ENCODE data around the gene RYR3. TPM values are rescaled to one million over a fixed set of nuclear protein-coding genes. Genes with fewer than 3 reads are reported as not detected.

Gene RYR3
- polyA plus RNA-seq, 1 donor: 6.5 TPM

GRCh38 chr15:33629647-33630046 lies 318.9 kb downstream of the RYR3 start:
- DNase-seq: no peak
- Histone ChIP-seq H3K36me3 (ENCODE audit: control insufficient read depth, insufficient read depth, low read length) (no peaks in the 10 kb centered on the region), H3K4me1 (ENCODE audit: control insufficient read depth, insufficient read depth, low read length) (no peaks in the 10 kb centered on the region), H3K4me3 (ENCODE audit: low read length) (no peak overlapping the region), H3K27ac (ENCODE audit: low read length) (no peak overlapping the region), H3K27me3 (ENCODE audit: control insufficient read depth, insufficient read depth, low read length) (no peaks in the 10 kb centered on the region), H3K9me3 (ENCODE audit: control insufficient read depth, low read depth, low read length) (no peaks in the 10 kb centered on the region)
- WGBS (ENCODE audit: insufficient coverage, low lambda C conversion rate): no CpG with 5 or more reads among the region's 4 CpGs

GRCh38 chr15:33636234-33636633 lies 325.5 kb downstream of the RYR3 start:
- H3K27me3 ChIP-seq (ENCODE audit: control insufficient read depth, insufficient read depth, low read length): no peaks in the 10 kb centered on the region
- WGBS (ENCODE audit: insufficient coverage, low lambda C conversion rate): no CpG with 5 or more reads among the region's 7 CpGs
- H3K27ac ChIP-seq (ENCODE audit: low read length): no peak overlapping the region
- no peaks in the 10 kb centered on the region for H3K4me1 ChIP-seq (ENCODE audit: control insufficient read depth, insufficient read depth, low read length)
- H3K36me3 ChIP-seq (ENCODE audit: control insufficient read depth, insufficient read depth, low read length): no peaks in the 10 kb centered on the region
- H3K4me3 ChIP-seq (ENCODE audit: low read length): no peak overlapping the region
- H3K9me3 ChIP-seq (ENCODE audit: control insufficient read depth, low read depth, low read length): no peaks in the 10 kb centered on the region
- DNase-seq: no peak

GRCh38 chr15:33636958-33637357 lies 326.2 kb downstream of the RYR3 start:
- no peak for DNase-seq
- no peak overlapping the region for H3K4me3 ChIP-seq (ENCODE audit: low read length)
- WGBS (ENCODE audit: insufficient coverage, low lambda C conversion rate): no CpG with 5 or more reads among the region's 1 CpG
- no peaks in the 10 kb centered on the region for H3K36me3 ChIP-seq (ENCODE audit: control insufficient read depth, insufficient read depth, low read length)
- no peaks in the 10 kb centered on the region for H3K27me3 ChIP-seq (ENCODE audit: control insufficient read depth, insufficient read depth, low read length)
- H3K27ac ChIP-seq (ENCODE audit: low read length): no peak overlapping the region
- H3K9me3 ChIP-seq (ENCODE audit: control insufficient read depth, low read depth, low read length): no peaks in the 10 kb centered on the region
- H3K4me1 ChIP-seq (ENCODE audit: control insufficient read depth, insufficient read depth, low read length): no peaks in the 10 kb centered on the region

- DNase-seq: no peak
- WGBS (ENCODE audit: insufficient coverage, low lambda C conversion rate): 78% methylated on average over 1 of the region's 2 CpGs
Observed at GRCh38 chr15:33638453-33638852, 327.7 kb downstream of the RYR3 start.

GRCh38 chr15:33639051-33639450 lies 328.3 kb downstream of the RYR3 start:
- H3K27ac ChIP-seq (ENCODE audit: low read length): no peak overlapping the region
- no peak overlapping the region for H3K4me3 ChIP-seq (ENCODE audit: low read length)
- no peaks in the 10 kb centered on the region for H3K27me3 ChIP-seq (ENCODE audit: control insufficient read depth, insufficient read depth, low read length)
- no peaks in the 10 kb centered on the region for H3K36me3 ChIP-seq (ENCODE audit: control insufficient read depth, insufficient read depth, low read length)
- H3K9me3 ChIP-seq (ENCODE audit: control insufficient read depth, low read depth, low read length): no peaks in the 10 kb centered on the region
- DNase-seq: no peak
- H3K4me1 ChIP-seq (ENCODE audit: control insufficient read depth, insufficient read depth, low read length): no peaks in the 10 kb centered on the region
- WGBS (ENCODE audit: insufficient coverage, low lambda C conversion rate): 88% methylated on average over 1 of the region's 4 CpGs

More at GRCh38 chr15:33638453-33638852, 327.7 kb downstream of the RYR3 start:
- no peaks in the 10 kb centered on the region for H3K4me1 ChIP-seq (ENCODE audit: control insufficient read depth, insufficient read depth, low read length)
- no peak overlapping the region for H3K4me3 ChIP-seq (ENCODE audit: low read length)
- no peaks in the 10 kb centered on the region for H3K9me3 ChIP-seq (ENCODE audit: control insufficient read depth, low read depth, low read length)
- no peaks in the 10 kb centered on the region for H3K27me3 ChIP-seq (ENCODE audit: control insufficient read depth, insufficient read depth, low read length)
- no peak overlapping the region for H3K27ac ChIP-seq (ENCODE audit: low read length)
- no peaks in the 10 kb centered on the region for H3K36me3 ChIP-seq (ENCODE audit: control insufficient read depth, insufficient read depth, low read length)

GRCh38 chr15:33639456-33639855 lies 328.7 kb downstream of the RYR3 start:
- H3K4me1 ChIP-seq (ENCODE audit: control insufficient read depth, insufficient read depth, low read length): no peaks in the 10 kb centered on the region
- no CpG with 5 or more reads among the region's 4 CpGs for WGBS (ENCODE audit: insufficient coverage, low lambda C conversion rate)
- no peaks in the 10 kb centered on the region for H3K9me3 ChIP-seq (ENCODE audit: control insufficient read depth, low read depth, low read length)
- H3K36me3 ChIP-seq (ENCODE audit: control insufficient read depth, insufficient read depth, low read length): no peaks in the 10 kb centered on the region
- H3K27ac ChIP-seq (ENCODE audit: low read length): no peak overlapping the region
- no peaks in the 10 kb centered on the region for H3K27me3 ChIP-seq (ENCODE audit: control insufficient read depth, insufficient read depth, low read length)
- no peak for DNase-seq
- no peak overlapping the region for H3K4me3 ChIP-seq (ENCODE audit: low read length)

GRCh38 chr15:33639978-33640377 lies 329.2 kb downstream of the RYR3 start:
- Histone ChIP-seq H3K4me3 (ENCODE audit: low read length) (no peak overlapping the region), H3K4me1 (ENCODE audit: control insufficient read depth, insufficient read depth, low read length) (no peaks in the 10 kb centered on the region), H3K36me3 (ENCODE audit: control insufficient read depth, insufficient read depth, low read length) (no peaks in the 10 kb centered on the region), H3K27me3 (ENCODE audit: control insufficient read depth, insufficient read depth, low read length) (no peaks in the 10 kb centered on the region), H3K9me3 (ENCODE audit: control insufficient read depth, low read depth, low read length) (no peaks in the 10 kb centered on the region), H3K27ac (ENCODE audit: low read length) (no peak overlapping the region)
- DNase-seq: no peak
- no CpG with 5 or more reads among the region's 6 CpGs for WGBS (ENCODE audit: insufficient coverage, low lambda C conversion rate)

- 57% methylated on average over 2 of the region's 4 CpGs for WGBS (ENCODE audit: insufficient coverage, low lambda C conversion rate)
Observed at GRCh38 chr15:33641069-33641468, 330.3 kb downstream of the RYR3 start.

GRCh38 chr15:33644304-33644703 lies 333.5 kb downstream of the RYR3 start:
- H3K36me3 ChIP-seq (ENCODE audit: control insufficient read depth, insufficient read depth, low read length): no peaks in the 10 kb centered on the region
- H3K9me3 ChIP-seq (ENCODE audit: control insufficient read depth, low read depth, low read length): no peaks in the 10 kb centered on the region
- H3K27me3 ChIP-seq (ENCODE audit: control insufficient read depth, insufficient read depth, low read length): no peaks in the 10 kb centered on the region
- DNase-seq: no peak
- H3K4me1 ChIP-seq (ENCODE audit: control insufficient read depth, insufficient read depth, low read length): no peaks in the 10 kb centered on the region
- no peak overlapping the region for H3K4me3 ChIP-seq (ENCODE audit: low read length)
- WGBS (ENCODE audit: insufficient coverage, low lambda C conversion rate): no CpG with 5 or more reads among the region's 9 CpGs
- no peak overlapping the region for H3K27ac ChIP-seq (ENCODE audit: low read length)

More at GRCh38 chr15:33641069-33641468, 330.3 kb downstream of the RYR3 start:
- no peak overlapping the region for H3K4me3 ChIP-seq (ENCODE audit: low read length)
- H3K36me3 ChIP-seq (ENCODE audit: control insufficient read depth, insufficient read depth, low read length): no peaks in the 10 kb centered on the region
- H3K27ac ChIP-seq (ENCODE audit: low read length): no peak overlapping the region
- H3K27me3 ChIP-seq (ENCODE audit: control insufficient read depth, insufficient read depth, low read length): no peaks in the 10 kb centered on the region
- no peaks in the 10 kb centered on the region for H3K9me3 ChIP-seq (ENCODE audit: control insufficient read depth, low read depth, low read length)
- no peak for DNase-seq
- no peaks in the 10 kb centered on the region for H3K4me1 ChIP-seq (ENCODE audit: control insufficient read depth, insufficient read depth, low read length)

GRCh38 chr15:33646744-33647143 lies 336.0 kb downstream of the RYR3 start:
- H3K9me3 ChIP-seq (ENCODE audit: control insufficient read depth, low read depth, low read length): no peaks in the 10 kb centered on the region
- H3K36me3 ChIP-seq (ENCODE audit: control insufficient read depth, insufficient read depth, low read length): no peaks in the 10 kb centered on the region
- H3K27me3 ChIP-seq (ENCODE audit: control insufficient read depth, insufficient read depth, low read length): no peaks in the 10 kb centered on the region
- no CpG with 5 or more reads among the region's 1 CpG for WGBS (ENCODE audit: insufficient coverage, low lambda C conversion rate)
- no peak for DNase-seq
- H3K4me3 ChIP-seq (ENCODE audit: low read length): no peak overlapping the region
- H3K4me1 ChIP-seq (ENCODE audit: control insufficient read depth, insufficient read depth, low read length): no peaks in the 10 kb centered on the region
- H3K27ac ChIP-seq (ENCODE audit: low read length): no peak overlapping the region

- Histone ChIP-seq H3K27ac (ENCODE audit: low read length) (no peak overlapping the region), H3K36me3 (ENCODE audit: control insufficient read depth, insufficient read depth, low read length) (no peaks in the 10 kb centered on the region), H3K27me3 (ENCODE audit: control insufficient read depth, insufficient read depth, low read length) (no peaks in the 10 kb centered on the region), H3K4me3 (ENCODE audit: low read length) (no peak overlapping the region), H3K4me1 (ENCODE audit: control insufficient read depth, insufficient read depth, low read length) (no peaks in the 10 kb centered on the region), H3K9me3 (ENCODE audit: control insufficient read depth, low read depth, low read length) (no peaks in the 10 kb centered on the region)
- WGBS (ENCODE audit: insufficient coverage, low lambda C conversion rate): 90% methylated on average over 2 of the region's 9 CpGs
- DNase-seq: no peak
Observed at GRCh38 chr15:33649217-33649933, 338.6 kb downstream of the RYR3 start.

Data from large intestine (tissue), 3 donors.